Heart right ventricle (tissue), 16 donors: ENCODE data around the gene KLRC3. TPM values are rescaled to one million over a fixed set of nuclear protein-coding genes. Genes with fewer than 3 reads are reported as not detected.
"Not testable (repeated sequence)": the region's sequence is repeated elsewhere in the genome, so short reads cannot be mapped to it uniquely, and the experiment has no call there.

Source experiments
- ATAC-seq, 8 donors: fragments of 200-7000 bp; cut with Tn5 transposase; one replicate each; pipeline ENCODE4 v1.9.1; 2020; ENCODE audit warnings: mild to moderate bottlenecking in 8 of 8, moderate library complexity in 8 of 8, moderate number of reproducible peaks in 1 of 8
- DNase-seq, 2 donors: peaks; one replicate each; pipeline ENCODE4 v3.0.0-alpha.2; 2020
- H3K27ac ChIP-seq, 10 donors: fragments of 200-600 bp; sonication (generic) in 2 of 10; one replicate each; pipeline versions ENCODE4 v1.5.0 to v1.8.0; 2020 to 2022; ENCODE audit warnings: mild to moderate bottlenecking in 3 of 10
- H3K27me3 ChIP-seq, 7 donors: fragments of 200-600 bp; one replicate each; pipeline ENCODE4 v1.8.0; 2021 to 2022; ENCODE audit warnings: mild to moderate bottlenecking in 2 of 7
- H3K36me3 ChIP-seq, 9 donors: fragments of 200-600 bp; sonication (generic) in 1 of 9; one replicate each; pipeline versions ENCODE4 v1.5.0 to v1.8.0; 2020 to 2022; ENCODE audit warnings: mild to moderate bottlenecking in 2 of 9
- H3K4me1 ChIP-seq, 9 donors: fragments of 200-600 bp; sonication (generic) in 1 of 9; one replicate each; pipeline versions ENCODE4 v1.5.0 to v1.8.0; 2020 to 2022; ENCODE audit warnings: mild to moderate bottlenecking in 4 of 9
- H3K4me3 ChIP-seq, 10 donors: fragments of 200-600 bp; sonication (generic) in 2 of 10; one replicate each; pipeline versions ENCODE4 v1.5.0 to v1.8.0; 2020 to 2022; ENCODE audit warnings: mild to moderate bottlenecking in 7 of 10, moderate library complexity in 2 of 10
- H3K9me3 ChIP-seq, 11 donors: fragments of 200-600 bp in 10 of 11; sonication (generic) in 2 of 11; one replicate each; pipeline versions ENCODE4 v1.5.0 to v1.8.0; 2013 to 2022; ENCODE audit warnings: mild to moderate bottlenecking in 2 of 11, control low read depth in 1 of 11, moderate library complexity in 1 of 11
- WGBS, 2 donors: extraction: QIAGEN DNeasy Blood & Tissue Kit; methylation state at CpG; one replicate each; pipeline ENCODE4 v1.1.7; 2013; ENCODE audit warnings: inconsistent platforms in 1 of 2; 5-methylcytosine and 5-hydroxymethylcytosine counted together
- intact Hi-C, 10 donors: fragments of 100-400 bp; cut with DNase I; formaldehyde crosslinking; loops; one replicate each; pipeline versions ENCODE4 v1.11.1 to v1.14.2; 2022
- polyA plus RNA-seq, 2 donors: library from polyadenylated mRNA; stranded (reverse); fragments of 200-250 nt; gene quantifications; one replicate each; pipeline ENCODE4 v1.2.3, GENCODE V29; 2013
- total RNA-seq, 10 donors: library from RNA; stranded (reverse); fragmentation: NEBNext Ultra II Directional in 3 of 10; extraction: Animal tissue kit (Norgen Biotek cat#: 25700) in 3 of 10; gene quantifications; one replicate each; pipeline versions ENCODE4 v1.2.1 to v1.2.4, GENCODE V29; 2021 to 2023
- TF ChIP-seq, protein P1 (sequence below), 9 donors: fragments of 200-600 bp; sonication (generic) in 2 of 9; IDR thresholded peaks; one replicate each; pipeline versions ENCODE4 v1.5.0 to v1.8.0; 2021 to 2022; ENCODE audit warnings: antibody characterized with exemption in 9 of 9, mild to moderate bottlenecking in 5 of 9, moderate library complexity in 1 of 9
- donor health status: Arrhythmogenic right ventricular cardiomyopathy.
- donor health status: ischemic (EF 13 %, LVEDD 7.1; RV severe dilation, severe dysfunction).
- donor health status: healthy with polysubstance abuse.
- donor health status: DM: no; HTN: yes; CAD: no.
- donor health status: DM: no; HTN: no; CAD: no.
- donor health status: ischemic (EF 25% LVEDD 6.9; RV normal size, moderate dysfunction).
- donor health status: ischemic (EF 25% LVEDD 5.7; RV mildly dilated, moderate dysfunction).
- donor health status: healthy.
- donor health status: DM: yes; HTN: yes; CAD: no.
- donor health status: Ischemic cardiomyopathy.
- donor health status: ischemic (EF 35%, LVEDD 5.7; RV mildly dilated, moderate dysfunction).
- donor health status: nonischemic (EF 11% LVEDD 7.7; RV severe dilation, severe dysfunction).
- donor health status: DM: yes; HTN: yes; CAD: no.
- donor health status: PGD.
- donor health status: ischemic (EF 29% LVEDD 5.4; RV normal size, mild dysfunction).
- donor health status: nonischemic (EF 23%, LVEDD 6.1; RV moderate dilation, normal function).

Gene KLRC3
- total and polyA plus RNA-seq, 12 donors = 0.07 to 0.62 TPM; not detected in 10

DNA sequence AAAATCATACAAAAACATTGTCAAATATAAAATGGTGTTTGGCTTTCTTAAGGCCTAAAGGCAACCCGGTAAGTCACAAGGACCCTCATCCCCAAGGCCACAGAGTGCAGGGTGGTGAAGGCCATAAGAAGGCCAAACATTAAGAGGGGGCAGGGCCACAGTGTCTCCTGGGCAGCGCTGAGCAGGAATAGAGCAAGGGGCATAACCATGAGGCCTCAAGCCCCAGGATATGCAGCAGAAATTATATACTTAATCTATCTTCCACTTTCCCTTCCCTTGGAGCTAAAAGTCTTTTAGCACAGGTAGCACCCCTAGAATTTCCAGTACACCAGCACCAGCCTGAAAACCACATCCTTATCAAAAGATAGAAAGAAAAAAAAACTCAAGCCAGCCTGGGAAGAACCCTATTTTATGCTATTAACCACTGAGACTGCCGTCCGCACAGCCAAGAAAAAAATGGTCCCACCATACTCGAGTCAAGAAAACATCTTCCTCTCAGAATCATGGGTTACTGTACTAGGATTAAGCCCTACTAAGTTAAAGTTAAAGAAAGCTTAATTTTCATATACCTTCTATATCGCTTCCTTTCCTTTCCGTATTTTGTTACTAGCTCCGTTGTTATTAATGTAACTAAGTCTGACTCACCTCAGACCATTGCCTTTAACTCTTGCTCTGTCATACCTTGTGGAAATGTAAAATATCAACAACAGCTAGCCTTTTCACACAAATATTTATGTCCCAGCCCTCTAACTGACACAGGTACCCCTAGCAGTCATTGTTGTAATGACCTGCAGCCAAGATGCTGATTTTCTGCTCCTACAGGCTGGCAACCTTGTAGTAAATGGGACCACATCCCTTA, 50.6 kb downstream of the KLRC3 start:
- H3K36me3 ChIP-seq = no peaks in the 10 kb centered on the region
- H3K4me3 ChIP-seq = no peak overlapping the region
- H3K27me3 ChIP-seq = no peaks in the 10 kb centered on the region
- intact Hi-C loops = loop anchor here in 3 of 10 donors (10.0 kb wide), 3 partner anchors 135 to 355 kb away; partner anchors contain the start of gene YBX3 (in 1 of the 3)
- TF ChIP-seq, protein P1, sequence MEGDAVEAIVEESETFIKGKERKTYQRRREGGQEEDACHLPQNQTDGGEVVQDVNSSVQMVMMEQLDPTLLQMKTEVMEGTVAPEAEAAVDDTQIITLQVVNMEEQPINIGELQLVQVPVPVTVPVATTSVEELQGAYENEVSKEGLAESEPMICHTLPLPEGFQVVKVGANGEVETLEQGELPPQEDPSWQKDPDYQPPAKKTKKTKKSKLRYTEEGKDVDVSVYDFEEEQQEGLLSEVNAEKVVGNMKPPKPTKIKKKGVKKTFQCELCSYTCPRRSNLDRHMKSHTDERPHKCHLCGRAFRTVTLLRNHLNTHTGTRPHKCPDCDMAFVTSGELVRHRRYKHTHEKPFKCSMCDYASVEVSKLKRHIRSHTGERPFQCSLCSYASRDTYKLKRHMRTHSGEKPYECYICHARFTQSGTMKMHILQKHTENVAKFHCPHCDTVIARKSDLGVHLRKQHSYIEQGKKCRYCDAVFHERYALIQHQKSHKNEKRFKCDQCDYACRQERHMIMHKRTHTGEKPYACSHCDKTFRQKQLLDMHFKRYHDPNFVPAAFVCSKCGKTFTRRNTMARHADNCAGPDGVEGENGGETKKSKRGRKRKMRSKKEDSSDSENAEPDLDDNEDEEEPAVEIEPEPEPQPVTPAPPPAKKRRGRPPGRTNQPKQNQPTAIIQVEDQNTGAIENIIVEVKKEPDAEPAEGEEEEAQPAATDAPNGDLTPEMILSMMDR (IDR thresholded peaks at IDR 0.05) = no peak
- WGBS, 2 donors = 94% methylated on average over 8 of the region's 8 CpGs
- H3K27ac ChIP-seq = peak overlapping the region in 3 of 10 donors; percentile 9 to 63 (median 18)
- ATAC-seq = no peak
- peaks cover 0 to 54% (median 16%) of the 10 kb centered on the region in 9 donors for H3K4me1 ChIP-seq
- no peak for DNase-seq
- H3K9me3 ChIP-seq = no peaks in the 10 kb centered on the region

DNA sequence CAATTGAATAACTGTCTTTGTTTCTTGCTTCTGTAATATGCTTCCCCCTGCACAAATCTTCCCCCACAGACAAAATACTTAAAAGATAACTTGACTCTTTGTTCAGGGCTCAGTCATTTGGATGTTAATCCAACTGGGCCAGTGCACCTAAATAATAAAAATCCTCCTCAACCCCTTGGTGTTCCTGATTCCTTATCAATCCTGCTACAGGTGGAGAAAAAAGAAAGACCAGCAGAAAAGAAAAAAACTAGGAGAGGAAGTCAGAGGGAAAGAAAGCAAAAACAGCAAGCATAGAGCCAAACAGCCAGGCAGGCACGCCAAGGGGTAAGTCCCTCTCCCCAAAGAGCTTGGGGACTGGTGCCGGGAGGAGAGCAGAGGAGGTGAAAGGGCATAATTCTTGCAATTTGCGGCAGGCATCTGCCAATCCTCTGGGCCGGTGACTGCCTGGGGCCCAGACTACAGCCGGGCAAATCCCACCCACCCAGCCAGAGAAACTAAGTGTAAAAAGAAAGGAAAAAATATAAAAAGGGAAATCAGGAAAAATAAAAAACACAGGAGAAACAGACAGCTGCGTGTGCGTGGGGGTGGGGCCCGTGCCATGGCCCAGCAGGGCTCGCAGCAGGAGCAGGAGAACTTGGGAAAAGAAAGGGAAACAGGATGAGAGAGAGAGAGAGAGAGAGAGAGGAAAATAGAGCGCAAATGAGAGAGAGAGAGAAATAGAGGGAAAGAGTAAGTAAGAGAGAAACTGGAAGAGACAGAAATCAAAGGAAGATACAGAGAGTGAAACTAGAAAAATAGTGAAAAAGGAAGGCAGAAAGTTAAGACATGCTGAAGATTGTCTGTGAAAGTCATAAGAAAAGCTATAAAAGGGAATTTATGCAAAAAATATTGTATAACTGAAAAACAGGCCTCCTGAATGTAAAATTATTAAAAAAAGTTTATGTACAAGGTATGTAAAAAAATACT, 51.9 kb downstream of the KLRC3 start:
- DNase-seq (peak in 1 of 2 donors; percentile 25), ATAC-seq (no peak)
- Histone ChIP-seq H3K9me3 (no peaks in the 10 kb centered on the region), H3K36me3 (no peaks in the 10 kb centered on the region), H3K4me3 (peak overlapping the region in 4 of 10 donors; percentile 1 to 22 (median 6)), H3K27me3 (no peaks in the 10 kb centered on the region), H3K27ac (peak overlapping the region in 7 of 10 donors; percentile 37 to 76 (median 59)), H3K4me1 (peaks cover 0 to 58% (median 22%) of the 10 kb centered on the region in 9 donors)
- TF ChIP-seq, protein P1 (IDR thresholded peaks at IDR 0.05) = no peak
- intact Hi-C loops = loop anchor here in 3 of 10 donors (10.0 kb wide), 3 partner anchors 134 to 356 kb away; partner anchors contain the start of gene YBX3 (in 1 of the 3)
- WGBS, 2 donors = 74 to 84% methylated on average over 10 of the region's 10 CpGs

DNA sequence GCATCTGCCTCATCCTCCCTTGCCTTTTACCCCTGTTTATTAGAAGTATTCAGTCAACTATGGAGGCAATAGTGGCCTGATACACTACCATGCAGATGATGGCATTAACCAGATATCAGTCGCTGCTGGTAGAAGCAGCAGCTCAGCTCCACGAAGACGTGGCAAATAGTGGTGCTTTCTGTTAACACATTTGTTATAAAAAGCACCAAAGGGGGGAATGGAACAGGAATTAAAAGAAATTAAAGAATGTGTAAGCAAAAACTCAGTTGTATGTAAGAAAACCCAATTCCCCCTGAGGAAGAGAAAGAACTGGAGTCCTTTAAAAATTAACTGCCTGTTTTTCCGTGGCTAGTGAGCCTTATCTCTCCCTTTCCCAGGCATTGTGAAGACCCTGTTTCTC, 52.7 kb downstream of the KLRC3 start:
- Histone ChIP-seq H3K4me1 (peaks cover 0 to 60% (median 26%) of the 10 kb centered on the region in 9 donors), H3K27ac (peak overlapping the region in 2 of 10 donors; percentile 54 to 69)
- not testable (repeated sequence) for H3K36me3 ChIP-seq, ATAC-seq, H3K9me3 ChIP-seq, H3K4me3 ChIP-seq, DNase-seq, H3K27me3 ChIP-seq
- 73 to 80% methylated on average over 4 of the region's 4 CpGs for WGBS, 2 donors
- intact Hi-C loops = loop anchor here in 3 of 10 donors (10.0 kb wide), 3 partner anchors 133 to 357 kb away; partner anchors contain the start of gene YBX3 (in 1 of the 3)

DNA sequence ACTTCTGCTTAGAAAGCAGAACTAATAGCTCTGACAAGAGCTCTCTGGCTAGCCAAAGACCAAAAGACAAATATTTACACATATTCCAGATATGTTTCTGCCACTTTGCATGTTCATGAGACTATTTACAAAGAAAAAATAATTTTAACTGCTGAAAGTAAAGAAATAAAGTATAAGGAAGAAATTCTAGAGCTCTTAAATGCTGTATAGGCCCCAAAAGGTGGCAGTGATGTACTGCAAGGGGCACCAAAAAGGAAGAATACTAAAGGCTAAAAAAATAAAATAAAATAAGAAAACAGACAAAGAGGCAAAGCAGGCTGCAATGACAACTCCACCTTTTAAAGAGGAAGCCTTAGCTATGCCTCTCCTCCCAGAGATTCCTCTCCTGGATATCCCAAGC, 53.5 kb downstream of the KLRC3 start:
- no peaks in the 10 kb centered on the region for H3K27me3 ChIP-seq
- TF ChIP-seq, protein P1 (IDR thresholded peaks at IDR 0.05) = peak in 1 of 9 donors; percentile 23
- H3K4me1 ChIP-seq = peaks cover 0 to 60% (median 26%) of the 10 kb centered on the region in 9 donors
- intact Hi-C loops = loop anchor here in 3 of 10 donors (10.0 kb wide), 3 partner anchors 132 to 358 kb away; partner anchors contain the start of gene YBX3 (in 1 of the 3)
- no peaks in the 10 kb centered on the region for H3K9me3 ChIP-seq
- no peak overlapping the region for H3K4me3 ChIP-seq
- DNase-seq (no peak), ATAC-seq (no peak)
- peak overlapping the region in 7 of 10 donors; percentile 30 to 97 (median 94) for H3K27ac ChIP-seq
- H3K36me3 ChIP-seq = no peaks in the 10 kb centered on the region
